HepG2 (cell line): Measurements from ENCODE around the gene SYNGR2. TPM values are rescaled to one million over a fixed set of nuclear protein-coding genes. Genes with fewer than 3 reads are reported as not detected.

Experiments used
- ARNT2 ChIP-seq: sonication (generic); formaldehyde crosslinking; IDR thresholded peaks from 2 replicates; pipeline ENCODE4 v1.8.0; 2022; ENCODE audit warnings: mild to moderate bottlenecking, low read depth, missing genetic modification reagents, moderate library complexity
- ATF4 ChIP-seq, 2 experiments: fragments of 450-650 bp in 1 of 2; sonication (generic) in 1 of 2; formaldehyde crosslinking; IDR thresholded peaks; 2 replicates each; pipeline versions ENCODE4 v1.5.0 to v1.8.0; 2020 to 2022; ENCODE audit warnings: mild to moderate bottlenecking in 1 of 2, missing genetic modification reagents in 1 of 2
- CSRNP2 ChIP-seq: sonication (generic); formaldehyde crosslinking; conservative IDR thresholded peaks from 2 replicates; pipeline ENCODE4 v1.8.0; 2022; ENCODE audit warnings: low read depth, missing genetic modification reagents
- DMTF1 ChIP-seq: sonication (generic); formaldehyde crosslinking; IDR thresholded peaks from 2 replicates; pipeline ENCODE4 v1.4.0; 2020; ENCODE audit warnings: mild to moderate bottlenecking, missing genetic modification reagents
- HMG20A ChIP-seq: IDR thresholded peaks from 2 replicates; pipeline ENCODE4 v1.6.1; 2016; ENCODE audit warnings: borderline replicate concordance
- IRF2 ChIP-seq: IDR thresholded peaks from 2 replicates; pipeline ENCODE4 v1.6.1; 2018; ENCODE audit warnings: missing genetic modification reagents, missing compliant biosample characterization
- KMT2A ChIP-seq: sonication (generic); formaldehyde crosslinking; IDR thresholded peaks from 2 replicates; pipeline ENCODE4 v1.4.0; 2020; ENCODE audit warnings: missing genetic modification reagents
- PAWR ChIP-seq: sonication (generic); formaldehyde crosslinking; IDR thresholded peaks from 2 replicates; pipeline ENCODE4 v1.4.0; 2020; ENCODE audit warnings: missing genetic modification reagents, mild to moderate bottlenecking, borderline replicate concordance
- RELA ChIP-seq: sonication (generic); formaldehyde crosslinking; IDR thresholded peaks from 2 replicates; pipeline ENCODE4 v1.4.0; 2020; ENCODE audit warnings: missing genetic modification reagents
- RNF2 ChIP-seq: fragments of 450-650 bp; conservative IDR thresholded peaks from 2 replicates; pipeline ENCODE4 v1.6.1; 2016; ENCODE audit warnings: low read depth
- RXRB ChIP-seq: IDR thresholded peaks from 2 replicates; pipeline ENCODE4 v1.6.1; 2016; ENCODE audit warnings: borderline replicate concordance, missing genetic modification reagents, missing compliant biosample characterization
- SRSF4 ChIP-seq: fragments of 200-400 bp; formaldehyde crosslinking; IDR thresholded peaks from one replicate; pipeline ENCODE4 v1.6.1; 2018; ENCODE audit warnings: mild to moderate bottlenecking, low read depth, low read length, moderate library complexity; ENCODE audit not compliant: poor library complexity, severe bottlenecking
- SSRP1 ChIP-seq: IDR thresholded peaks from 2 replicates; pipeline ENCODE4 v1.6.1; 2016; ENCODE audit warnings: control low read depth
- ZFP1 ChIP-seq: IDR thresholded peaks from 2 replicates; pipeline ENCODE4 v1.6.1; 2016
- ZFP37 ChIP-seq: sonication (generic); formaldehyde crosslinking; IDR thresholded peaks from 2 replicates; pipeline ENCODE4 v1.4.0; 2020; ENCODE audit warnings: missing genetic modification reagents, borderline replicate concordance
- ZNF274 ChIP-seq: sonication (generic); formaldehyde crosslinking; IDR thresholded peaks from 2 replicates; pipeline ENCODE4 v1.5.1; 2020; ENCODE audit warnings: mild to moderate bottlenecking, missing genetic modification reagents
- ZNF468 ChIP-seq: sonication (generic); formaldehyde crosslinking; IDR thresholded peaks from 2 replicates; pipeline ENCODE4 v1.8.0; 2022; ENCODE audit warnings: mild to moderate bottlenecking, moderate library complexity, missing genetic modification reagents
- ZNF563 ChIP-seq: sonication (generic); formaldehyde crosslinking; IDR thresholded peaks from 2 replicates; pipeline ENCODE4 v1.8.0; 2022; ENCODE audit warnings: mild to moderate bottlenecking, moderate library complexity, missing genetic modification reagents
- ZNF597 ChIP-seq: sonication (generic); formaldehyde crosslinking; IDR thresholded peaks from 2 replicates; pipeline ENCODE4 v1.5.0; 2020; ENCODE audit warnings: missing genetic modification reagents
- ZNF7 ChIP-seq: IDR thresholded peaks from 2 replicates; pipeline ENCODE4 v1.6.1; 2016; ENCODE audit warnings: missing biosample characterization, missing genetic modification reagents
- ZNF737 ChIP-seq: sonication (generic); formaldehyde crosslinking; IDR thresholded peaks from 2 replicates; pipeline ENCODE4 v1.5.0; 2020; ENCODE audit warnings: missing genetic modification reagents, mild to moderate bottlenecking, borderline replicate concordance
- ZNF740 ChIP-seq: sonication (generic); formaldehyde crosslinking; IDR thresholded peaks from 2 replicates; pipeline ENCODE4 v1.4.0; 2020; ENCODE audit warnings: missing genetic modification reagents
- ZSCAN22 ChIP-seq: sonication (generic); formaldehyde crosslinking; IDR thresholded peaks from 2 replicates; pipeline ENCODE4 v1.4.0; 2020; ENCODE audit warnings: mild to moderate bottlenecking, missing genetic modification reagents
- polyA plus RNA-seq, 8 experiments: library from polyadenylated mRNA; depleted of rRNA in 3 of 8; stranded (reverse) in 7 of 8; unstranded in 1 of 8; fragments of >200 nt; fragmentation: Illumina TruSeq in 4 of 8; extraction: Trizol in 4 of 8; gene quantifications; 2 replicates each; pipeline versions ENCODE4 v1.2.1 to v1.2.3, GENCODE V29; 2011 to 2016; ENCODE audit warnings: low read depth in 4 of 8, missing spikeins in 1 of 8, mixed read lengths in 1 of 8; ENCODE audit not compliant: insufficient read depth in 1 of 8
- total RNA-seq, 5 experiments: library from RNA; depleted of rRNA; stranded (reverse); fragments of >200 nt; fragmentation: Illumina TruSeq; extraction: Trizol; gene quantifications; 2 replicates each; pipeline ENCODE4 v1.2.3, GENCODE V29; 2016; ENCODE audit warnings: low read depth in 1 of 5

The SYNGR2 gene
- total and polyA plus RNA-seq, 2 of the 13 experiments (the other 11 are each of a cell fraction or from before 2014, with no cell fraction given), result 46.7 to 170 TPM

GRCh38 chr17:78133971-78134898 lies 34.1 kb upstream of the SYNGR2 start (continued):
- TF ChIP-seq DMTF1 (CRISPR knock-in tag), result no peak
- TF ChIP-seq ZNF740 (CRISPR knock-in tag), result no peak
- TF ChIP-seq SSRP1 (CRISPR knock-in tag), result no peak
- TF ChIP-seq SRSF4, result no peak
- TF ChIP-seq ZNF597 (CRISPR knock-in tag), result no peak
- TF ChIP-seq ZFP37 (CRISPR knock-in tag), result no peak
- TF ChIP-seq CSRNP2, result no peak
- 0 out of 2 replicates have a peak, but pooled peaks have one; percentile 85 for TF ChIP-seq RELA (CRISPR knock-in tag)
- TF ChIP-seq RNF2, result no peak
- TF ChIP-seq ZNF737, result no peak
- no peak for TF ChIP-seq PAWR (CRISPR knock-in tag)
- TF ChIP-seq ZNF274 (CRISPR knock-in tag), result no peak
- TF ChIP-seq ATF4 (CRISPR knock-in tag; IDR thresholded peaks at IDR 0.05), result no peak
- no peak for TF ChIP-seq ZNF468
- TF ChIP-seq ZNF563 (CRISPR knock-in tag), result peak; percentile 38; the same call in 1 of the 2 replicates
- TF ChIP-seq KMT2A (CRISPR knock-in tag), result peak; percentile 44; the same call in 1 of the 2 replicates
- TF ChIP-seq ZFP1, result 0 out of 2 replicates have a peak, but pooled peaks have one; percentile 30
- no peak for TF ChIP-seq ZSCAN22 (CRISPR knock-in tag)
- peak; percentile 15; the same call in 1 of the 2 replicates for TF ChIP-seq HMG20A (CRISPR knock-in tag)
- TF ChIP-seq RXRB (CRISPR knock-in tag), result no peak
- no peak; the same call in 1 of the 2 replicates for TF ChIP-seq ARNT2 (CRISPR knock-in tag)
- TF ChIP-seq ZNF7 (CRISPR knock-in tag), result no peak
- TF ChIP-seq IRF2 (CRISPR knock-in tag), result 0 out of 2 replicates have a peak, but pooled peaks have one; percentile 35
